ENCODE data around the gene GPX3.

The GPX3 gene

DNA sequence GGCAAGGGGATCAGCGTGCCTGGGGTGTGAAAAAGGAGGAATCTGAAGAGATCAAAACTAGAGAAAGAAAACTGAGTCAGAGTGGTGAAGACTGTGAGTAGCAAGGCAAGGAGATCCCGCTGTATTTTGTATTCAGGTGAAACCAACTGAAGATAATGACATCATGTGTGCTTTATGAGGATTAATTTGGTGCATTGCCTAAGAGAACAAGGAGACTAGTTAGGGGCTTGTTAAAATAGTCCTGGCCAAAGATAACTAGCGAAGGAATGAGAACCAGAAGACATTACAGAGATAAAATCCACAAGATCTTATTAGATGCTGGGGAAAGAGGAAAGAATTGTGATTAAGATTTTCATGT, 16.9 kb upstream of the GPX3 start:
- no peak overlapping the region for H3K27ac ChIP-seq (ENCODE audit: low read length)
- no peaks in the 10 kb centered on the region for H3K4me1 ChIP-seq (ENCODE audit: insufficient read depth, low read length)
- H3K9me3 ChIP-seq (ENCODE audit: insufficient read depth, low read depth, low read length), result no peaks in the 10 kb centered on the region
- H3K9ac ChIP-seq (ENCODE audit: low read depth, low read length), result no peak overlapping the region
- H3K36me3 ChIP-seq (ENCODE audit: insufficient read depth, low read depth, low read length), result no peaks in the 10 kb centered on the region
- no peak overlapping the region for H3K4me3 ChIP-seq (ENCODE audit: low read length)
- no peaks in the 10 kb centered on the region for H3K27me3 ChIP-seq (ENCODE audit: insufficient read depth, low read length)

GRCh38 chr5:151004499-151004898, 15.9 kb upstream of the GPX3 start:
- Histone ChIP-seq H3K4me3 (ENCODE audit: low read length) (no peak overlapping the region), H3K27me3 (ENCODE audit: insufficient read depth, low read length) (no peaks in the 10 kb centered on the region), H3K27ac (ENCODE audit: low read length) (no peak overlapping the region), H3K36me3 (ENCODE audit: insufficient read depth, low read depth, low read length) (no peaks in the 10 kb centered on the region), H3K4me1 (ENCODE audit: insufficient read depth, low read length) (no peaks in the 10 kb centered on the region), H3K9me3 (ENCODE audit: insufficient read depth, low read depth, low read length) (no peaks in the 10 kb centered on the region), H3K9ac (ENCODE audit: low read depth, low read length) (no peak overlapping the region)

DNA sequence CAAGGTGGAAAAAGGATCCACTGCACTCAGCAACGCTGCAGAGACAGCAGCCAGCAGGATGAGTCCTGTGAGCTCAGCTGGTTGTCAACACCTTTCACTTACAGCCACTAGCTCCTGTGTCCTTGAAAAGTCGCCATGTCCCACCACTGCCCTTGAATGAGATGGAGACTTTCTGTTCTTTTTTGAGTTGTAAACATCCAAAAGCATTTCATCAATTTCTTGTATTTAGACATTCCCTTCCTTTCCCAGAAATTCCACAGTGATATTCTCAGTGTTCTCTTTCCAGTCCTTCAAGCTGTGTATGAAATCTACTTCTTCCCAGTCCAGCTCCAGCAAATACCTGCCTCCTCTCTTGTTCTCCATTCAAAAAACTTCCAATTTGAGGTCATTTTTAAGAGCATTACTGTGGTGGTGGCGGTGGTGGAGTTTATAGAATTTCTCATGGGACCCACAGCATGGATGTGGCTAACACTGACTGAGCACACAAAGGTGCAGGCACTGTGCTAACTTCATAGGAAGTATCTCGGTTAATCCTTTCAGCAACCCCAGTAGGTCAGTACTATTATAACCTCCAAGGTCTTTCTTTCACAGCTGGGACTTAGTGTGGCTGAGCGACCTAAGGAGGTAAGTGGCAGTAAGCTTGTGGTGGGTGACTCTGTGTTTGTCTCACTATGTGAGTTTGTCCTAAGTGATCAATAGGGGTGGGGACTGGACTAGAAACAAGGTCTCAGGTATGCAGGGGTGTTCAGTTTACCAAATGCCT, 15.0 kb upstream of the GPX3 start:
- Histone ChIP-seq H3K4me3 (ENCODE audit: low read length) (no peak overlapping the region), H3K27me3 (ENCODE audit: insufficient read depth, low read length) (no peaks in the 10 kb centered on the region)

DNA sequence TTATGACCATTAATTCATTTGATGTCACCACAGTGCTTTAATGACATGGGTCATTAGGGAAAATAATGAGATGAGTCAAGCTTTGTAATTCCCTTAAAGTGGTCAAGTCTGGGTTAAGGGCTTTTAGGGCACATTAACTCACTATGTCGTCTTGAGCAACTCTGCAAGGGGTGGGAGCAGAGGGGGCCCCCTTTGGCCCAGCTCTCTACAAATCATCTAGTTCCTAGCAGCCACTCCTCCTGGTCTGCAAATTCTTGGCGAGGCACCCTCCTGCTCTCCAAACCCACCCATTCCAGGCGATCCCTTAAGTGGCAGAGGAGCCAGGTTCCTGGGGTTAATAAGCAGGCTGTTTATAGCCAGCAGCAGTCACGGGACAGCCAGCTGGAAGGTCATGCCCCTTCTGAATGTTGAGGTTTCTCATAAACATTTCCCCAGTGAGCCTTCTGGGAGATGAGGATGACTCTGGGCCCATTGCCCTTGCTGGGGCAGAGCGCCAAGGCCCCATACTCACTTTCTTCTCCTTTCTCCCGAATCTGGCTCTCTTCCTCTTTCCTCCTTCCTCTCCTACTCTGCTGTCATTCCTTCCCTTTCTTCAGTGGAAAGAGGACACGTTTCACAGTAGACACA, 14.3 kb upstream of the GPX3 start:
- Histone ChIP-seq H3K4me1 (ENCODE audit: insufficient read depth, low read length) (no peaks in the 10 kb centered on the region), H3K27me3 (ENCODE audit: insufficient read depth, low read length) (no peaks in the 10 kb centered on the region), H3K36me3 (ENCODE audit: insufficient read depth, low read depth, low read length) (no peaks in the 10 kb centered on the region), H3K9me3 (ENCODE audit: insufficient read depth, low read depth, low read length) (no peaks in the 10 kb centered on the region), H3K9ac (ENCODE audit: low read depth, low read length) (no peak overlapping the region), H3K27ac (ENCODE audit: low read length) (no peak overlapping the region), H3K4me3 (ENCODE audit: low read length) (no peak overlapping the region)

More for the DNA sequence above, 15.0 kb upstream of the GPX3 start:
- no peaks in the 10 kb centered on the region for H3K36me3 ChIP-seq (ENCODE audit: insufficient read depth, low read depth, low read length)
- no peak overlapping the region for H3K9ac ChIP-seq (ENCODE audit: low read depth, low read length)
- H3K27ac ChIP-seq (ENCODE audit: low read length), result no peak overlapping the region
- no peaks in the 10 kb centered on the region for H3K4me1 ChIP-seq (ENCODE audit: insufficient read depth, low read length)
- no peaks in the 10 kb centered on the region for H3K9me3 ChIP-seq (ENCODE audit: insufficient read depth, low read depth, low read length)

- no peak overlapping the region for H3K4me3 ChIP-seq (ENCODE audit: low read length)
- H3K9me3 ChIP-seq (ENCODE audit: insufficient read depth, low read depth, low read length), result no peaks in the 10 kb centered on the region
- H3K4me1 ChIP-seq (ENCODE audit: insufficient read depth, low read length), result no peaks in the 10 kb centered on the region
- no peak overlapping the region for H3K27ac ChIP-seq (ENCODE audit: low read length)
- H3K27me3 ChIP-seq (ENCODE audit: insufficient read depth, low read length), result no peaks in the 10 kb centered on the region
- no peaks in the 10 kb centered on the region for H3K36me3 ChIP-seq (ENCODE audit: insufficient read depth, low read depth, low read length)
- H3K9ac ChIP-seq (ENCODE audit: low read depth, low read length), result no peak overlapping the region
Observed at GRCh38 chr5:151006704-151007334, 13.6 kb upstream of the GPX3 start.

- Histone ChIP-seq H3K27me3 (ENCODE audit: insufficient read depth, low read length) (no peaks in the 10 kb centered on the region), H3K4me3 (ENCODE audit: low read length) (no peak overlapping the region), H3K9ac (ENCODE audit: low read depth, low read length) (no peak overlapping the region), H3K4me1 (ENCODE audit: insufficient read depth, low read length) (no peaks in the 10 kb centered on the region), H3K36me3 (ENCODE audit: insufficient read depth, low read depth, low read length) (no peaks in the 10 kb centered on the region), H3K27ac (ENCODE audit: low read length) (no peak overlapping the region), H3K9me3 (ENCODE audit: insufficient read depth, low read depth, low read length) (no peaks in the 10 kb centered on the region)
Observed at GRCh38 chr5:151007430-151008209, 12.8 kb upstream of the GPX3 start.

- no peak overlapping the region for H3K9ac ChIP-seq (ENCODE audit: low read depth, low read length)
- H3K27me3 ChIP-seq (ENCODE audit: insufficient read depth, low read length), result no peaks in the 10 kb centered on the region
- no peaks in the 10 kb centered on the region for H3K36me3 ChIP-seq (ENCODE audit: insufficient read depth, low read depth, low read length)
- H3K9me3 ChIP-seq (ENCODE audit: insufficient read depth, low read depth, low read length), result no peaks in the 10 kb centered on the region
- no peak overlapping the region for H3K4me3 ChIP-seq (ENCODE audit: low read length)
- no peaks in the 10 kb centered on the region for H3K4me1 ChIP-seq (ENCODE audit: insufficient read depth, low read length)
- no peak overlapping the region for H3K27ac ChIP-seq (ENCODE audit: low read length)
Observed at GRCh38 chr5:151008210-151008491, 12.2 kb upstream of the GPX3 start.

DNA sequence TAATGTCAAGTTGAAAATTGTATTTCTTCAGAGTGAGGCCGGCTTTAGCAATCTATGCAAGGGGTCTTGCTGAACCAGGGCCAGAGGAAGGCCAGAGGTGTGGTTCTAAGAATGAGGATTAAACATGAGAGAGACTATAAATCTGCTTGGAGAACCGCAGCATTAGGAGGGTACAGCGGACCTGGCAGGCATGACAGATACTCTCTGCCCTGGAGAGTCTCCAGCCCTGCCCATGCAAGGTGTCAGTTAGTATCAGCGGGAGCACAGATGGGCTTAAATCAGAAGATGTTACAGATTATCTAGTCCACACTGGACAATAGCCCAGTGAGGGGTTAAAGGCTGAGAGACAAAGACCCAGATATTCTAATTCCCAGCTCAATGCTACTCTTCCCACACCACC, 11.5 kb upstream of the GPX3 start:
- Histone ChIP-seq H3K9ac (ENCODE audit: low read depth, low read length) (no peak overlapping the region), H3K27me3 (ENCODE audit: insufficient read depth, low read length) (no peaks in the 10 kb centered on the region)

GRCh38 chr5:151012862-151013261, 7.5 kb upstream of the GPX3 start:
- no peak overlapping the region for H3K4me3 ChIP-seq (ENCODE audit: low read length)
- no peaks in the 10 kb centered on the region for H3K4me1 ChIP-seq (ENCODE audit: insufficient read depth, low read length)
- no peak overlapping the region for H3K27ac ChIP-seq (ENCODE audit: low read length)
- no peak overlapping the region for H3K9ac ChIP-seq (ENCODE audit: low read depth, low read length)
- no peaks in the 10 kb centered on the region for H3K9me3 ChIP-seq (ENCODE audit: insufficient read depth, low read depth, low read length)
- H3K36me3 ChIP-seq (ENCODE audit: insufficient read depth, low read depth, low read length), result no peaks in the 10 kb centered on the region
- peaks cover 10% of the 10 kb centered on the region; the same call in 1 of the 2 replicates for H3K27me3 ChIP-seq (ENCODE audit: insufficient read depth, low read length)

More for the DNA sequence above, 11.5 kb upstream of the GPX3 start:
- no peaks in the 10 kb centered on the region for H3K4me1 ChIP-seq (ENCODE audit: insufficient read depth, low read length)
- H3K4me3 ChIP-seq (ENCODE audit: low read length), result no peak overlapping the region
- no peak overlapping the region for H3K27ac ChIP-seq (ENCODE audit: low read length)
- no peaks in the 10 kb centered on the region for H3K36me3 ChIP-seq (ENCODE audit: insufficient read depth, low read depth, low read length)
- H3K9me3 ChIP-seq (ENCODE audit: insufficient read depth, low read depth, low read length), result no peaks in the 10 kb centered on the region

- Histone ChIP-seq H3K27me3 (ENCODE audit: insufficient read depth, low read length) (peaks cover 28% of the 10 kb centered on the region; the same call in 1 of the 2 replicates), H3K9ac (ENCODE audit: low read depth, low read length) (no peak overlapping the region), H3K4me1 (ENCODE audit: insufficient read depth, low read length) (no peaks in the 10 kb centered on the region), H3K36me3 (ENCODE audit: insufficient read depth, low read depth, low read length) (no peaks in the 10 kb centered on the region), H3K9me3 (ENCODE audit: insufficient read depth, low read depth, low read length) (no peaks in the 10 kb centered on the region), H3K27ac (ENCODE audit: low read length) (no peak overlapping the region), H3K4me3 (ENCODE audit: low read length) (no peak overlapping the region)
Observed at GRCh38 chr5:151014680-151015343, 5.6 kb upstream of the GPX3 start.

GRCh38 chr5:151015974-151016587, 4.3 kb upstream of the GPX3 start:
- Histone ChIP-seq H3K36me3 (ENCODE audit: insufficient read depth, low read depth, low read length) (no peaks in the 10 kb centered on the region), H3K4me3 (ENCODE audit: low read length) (no peak overlapping the region), H3K9me3 (ENCODE audit: insufficient read depth, low read depth, low read length) (no peaks in the 10 kb centered on the region), H3K9ac (ENCODE audit: low read depth, low read length) (no peak overlapping the region), H3K27ac (ENCODE audit: low read length) (no peak overlapping the region), H3K27me3 (ENCODE audit: insufficient read depth, low read length) (peaks cover 36% of the 10 kb centered on the region), H3K4me1 (ENCODE audit: insufficient read depth, low read length) (peaks cover 1% of the 10 kb centered on the region; the same call in 1 of the 2 replicates)
